ENCODE measurements around the gene BCAS1.
A peak's percentile ranks its signal among the peaks of the same experiment; 100 is the strongest.
"Not testable (repeated sequence)": the region's sequence is repeated elsewhere in the genome, so short reads cannot be mapped to it uniquely, and the experiment has no call there.

The BCAS1 gene

GRCh38 chr20:53939572-53940359 is 130.6 kb downstream of the BCAS1 start:
- DNase-seq = peak; percentile 93

DNA sequence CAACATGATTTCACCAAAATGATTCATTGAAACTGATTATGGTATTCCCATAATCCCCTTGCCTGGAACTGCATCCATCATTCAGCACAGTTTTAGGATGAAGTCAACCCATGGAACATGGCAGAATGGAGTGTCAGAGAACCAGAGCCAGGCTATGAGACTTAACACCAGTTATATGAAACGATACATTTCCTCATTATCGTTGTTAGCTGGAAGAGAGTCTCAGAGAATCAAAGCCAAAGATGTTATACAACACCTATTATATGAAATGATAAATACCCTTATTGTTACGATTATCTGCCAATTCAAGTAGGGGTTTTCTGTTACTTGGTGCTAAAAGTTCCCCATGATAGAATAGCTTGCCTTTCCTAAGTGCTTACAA is 131.2 kb downstream of the BCAS1 start:
- no peak for DNase-seq

DNA sequence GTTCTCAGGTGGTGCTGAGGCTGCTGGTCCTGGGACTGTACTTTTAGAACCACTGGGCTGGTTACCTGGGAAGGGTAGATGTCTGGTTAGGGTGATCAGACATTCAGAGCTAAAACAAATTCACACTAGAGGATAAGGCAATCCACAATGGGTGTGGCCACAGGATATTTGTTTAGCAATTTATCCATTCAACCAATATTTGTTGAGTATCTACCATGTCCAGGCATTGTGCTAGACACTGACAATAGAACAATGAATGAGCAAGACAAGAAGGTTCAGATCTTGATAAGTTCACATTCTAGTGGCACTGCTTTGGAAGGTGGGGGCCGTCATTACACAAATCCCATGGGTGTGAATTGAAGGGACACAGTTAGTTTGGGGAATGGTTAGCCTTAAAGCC is 131.7 kb downstream of the BCAS1 start:
- no peak for DNase-seq

- DNase-seq = no peak
These were observed 132.4 kb downstream of the BCAS1 start for GRCh38 chr20:53937929-53938367.

GRCh38 chr20:53937339-53937741 is 133.1 kb downstream of the BCAS1 start:
- no peak for DNase-seq

DNA sequence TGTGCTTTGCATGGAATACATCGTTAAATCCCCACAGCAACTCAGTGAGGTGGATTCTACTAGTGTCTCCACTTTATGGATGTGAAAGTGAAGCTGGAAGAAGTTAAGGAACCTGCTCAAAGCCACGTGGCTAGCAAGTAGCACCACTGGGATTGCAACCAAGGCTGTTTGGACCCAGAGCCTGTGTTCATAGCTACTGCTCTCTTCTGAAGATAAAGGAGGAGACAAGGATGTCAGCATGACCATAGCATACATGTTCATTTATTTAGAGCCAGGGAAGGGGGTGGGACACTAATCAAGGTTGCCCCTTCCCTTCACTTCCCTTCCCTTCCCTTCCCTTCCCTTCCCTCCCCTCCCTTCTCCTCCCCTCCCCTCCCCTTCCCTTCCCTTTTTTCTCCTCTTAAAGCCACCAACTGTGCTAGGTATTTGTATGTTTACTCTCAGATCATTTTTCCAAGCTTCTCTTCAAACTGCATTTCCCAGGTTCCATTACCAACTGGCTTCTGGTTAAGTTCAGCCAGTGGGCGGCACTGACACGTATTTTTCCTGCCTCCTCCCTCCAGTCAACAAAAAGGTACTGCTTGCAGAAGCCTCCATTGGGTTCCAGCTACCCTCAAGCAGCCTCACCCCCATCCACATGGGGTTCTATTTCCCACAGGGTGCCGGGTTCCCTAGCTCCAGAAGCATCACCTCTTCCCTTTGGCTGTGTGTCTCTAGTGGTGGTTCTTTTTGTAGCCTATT is 134.9 kb downstream of the BCAS1 start:
- no peak for DNase-seq

DNA sequence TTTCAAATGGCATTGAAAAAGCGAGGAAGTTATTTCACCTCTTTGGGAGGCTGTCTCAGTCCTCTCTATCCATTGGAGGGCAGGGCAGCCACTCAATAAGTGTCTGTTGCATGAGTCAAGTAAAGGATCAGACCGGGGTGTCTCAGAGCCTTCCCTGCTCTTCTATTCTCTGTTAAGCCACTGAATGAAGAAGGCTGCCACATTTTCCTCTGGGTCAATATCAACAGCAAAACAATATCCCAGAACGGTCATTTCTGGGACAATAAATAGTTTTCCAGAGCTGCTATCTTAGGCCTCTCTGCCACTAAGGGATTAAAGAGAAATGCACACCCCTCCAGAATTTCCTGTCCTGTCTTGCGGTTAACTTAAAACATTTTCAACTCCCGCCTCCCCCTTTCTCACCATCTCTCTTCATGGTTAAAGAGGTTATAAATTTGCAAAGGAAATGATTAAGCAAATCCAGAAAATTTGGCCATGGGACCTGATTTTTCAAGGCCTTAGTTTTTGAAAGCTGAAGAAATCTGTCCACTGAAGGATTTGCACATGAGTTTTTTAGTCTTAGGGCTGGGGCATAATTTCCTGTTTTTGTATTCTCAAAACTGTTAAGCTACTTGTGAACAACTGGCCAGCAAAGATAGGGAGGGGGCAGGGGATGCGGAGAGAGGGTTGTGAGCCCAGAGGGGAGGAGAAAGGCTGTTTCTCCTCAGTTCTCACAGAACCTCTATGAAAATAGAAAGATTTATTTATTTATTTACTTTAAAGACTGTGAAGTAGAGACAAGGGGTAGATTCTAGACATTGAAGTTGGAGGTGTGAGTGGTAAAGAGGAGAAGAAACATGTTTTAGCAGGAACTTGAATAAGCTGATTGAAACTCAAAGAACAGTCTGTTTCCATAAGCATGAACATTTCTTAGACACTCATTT is 135.7 kb downstream of the BCAS1 start:
- peak; percentile 93 for DNase-seq

GRCh38 chr20:53933232-53933846 is 137.1 kb downstream of the BCAS1 start:
- no peak for DNase-seq

DNA sequence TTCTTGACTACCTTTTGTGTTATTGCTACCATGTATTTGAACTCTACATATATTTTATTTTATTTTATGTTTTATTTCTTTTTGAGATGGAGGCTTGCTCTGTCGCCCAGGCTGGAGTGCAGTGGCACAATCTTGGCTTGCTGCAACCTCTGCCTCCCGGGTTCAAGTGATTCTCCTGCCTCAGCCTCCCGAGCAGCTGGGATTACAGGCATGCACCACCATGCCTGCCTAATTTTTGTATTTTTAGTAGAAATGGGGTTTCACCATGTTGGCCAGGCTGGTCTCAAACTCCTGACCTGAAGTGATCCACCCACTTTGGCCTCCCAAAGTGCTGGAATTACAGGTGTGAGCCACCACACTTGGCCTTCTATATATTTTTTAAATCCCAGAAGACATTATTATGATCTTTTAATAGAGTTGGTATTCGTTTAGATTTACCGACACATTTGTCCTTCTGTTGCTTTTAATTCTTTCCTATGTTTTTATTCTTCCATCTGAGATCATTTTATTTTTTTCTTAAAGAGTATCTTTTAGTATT is 137.7 kb downstream of the BCAS1 start:
- DNase-seq = not testable (repeated sequence)

- DNase-seq = no peak
These were observed 138.8 kb downstream of the BCAS1 start for GRCh38 chr20:53931597-53931996.

GRCh38 chr20:53930651-53931504 is 139.5 kb downstream of the BCAS1 start:
- no peak for DNase-seq

- DNase-seq = no peak
These were observed 140.3 kb downstream of the BCAS1 start for GRCh38 chr20:53929974-53930650.

GRCh38 chr20:53929399-53929798 is 141.0 kb downstream of the BCAS1 start:
- no peak for DNase-seq

DNA sequence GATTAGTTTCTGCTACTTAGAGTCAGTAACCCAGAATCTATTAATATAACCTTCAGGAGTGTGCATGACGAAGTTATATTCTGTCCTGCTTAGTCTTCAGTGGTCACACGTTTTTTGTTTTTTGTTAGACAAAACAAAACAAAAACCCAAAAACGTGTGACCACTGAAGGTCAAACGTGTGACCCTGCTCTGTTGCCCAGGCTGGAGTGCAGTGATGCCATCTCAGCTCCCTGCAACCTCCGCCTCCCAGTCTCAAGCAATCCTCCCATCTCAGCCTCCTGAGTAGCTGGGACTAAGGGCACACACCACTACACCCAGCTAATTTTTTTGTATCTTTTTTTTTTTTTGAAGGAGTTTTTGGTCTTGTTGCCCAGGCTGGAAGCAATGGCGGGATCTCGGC is 142.4 kb downstream of the BCAS1 start:
- DNase-seq = no peak

DNA sequence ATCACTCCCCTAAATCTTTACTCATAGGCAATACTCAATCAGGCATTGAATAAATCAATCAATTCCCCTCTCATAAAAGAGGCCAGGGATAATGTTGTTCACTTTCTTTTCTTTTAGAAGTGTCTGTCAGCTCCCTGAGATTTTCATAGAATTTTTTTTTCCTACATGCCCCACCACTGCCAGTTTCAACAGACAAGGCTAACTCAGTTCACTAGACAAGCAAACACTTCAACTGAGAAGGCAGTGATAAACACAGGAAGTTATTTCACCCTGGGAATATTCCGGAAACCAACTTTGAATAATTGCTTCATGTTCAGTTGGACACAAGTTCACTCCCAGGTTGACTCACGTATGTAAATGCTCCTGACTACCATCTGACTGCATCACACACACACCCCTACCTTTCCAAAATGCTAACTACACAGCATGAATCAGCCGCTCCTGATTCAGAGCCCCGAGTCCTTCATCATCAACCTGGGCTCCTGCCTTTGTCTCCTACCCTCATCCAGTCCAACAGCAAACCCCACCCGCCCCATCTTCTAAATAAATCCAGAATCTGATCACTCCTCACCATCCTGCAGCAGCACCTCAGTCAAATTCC is 143.9 kb downstream of the BCAS1 start:
- DNase-seq = peak; percentile 96

GRCh38 chr20:53925651-53926401 is 144.6 kb downstream of the BCAS1 start:
- DNase-seq = no peak

DNA sequence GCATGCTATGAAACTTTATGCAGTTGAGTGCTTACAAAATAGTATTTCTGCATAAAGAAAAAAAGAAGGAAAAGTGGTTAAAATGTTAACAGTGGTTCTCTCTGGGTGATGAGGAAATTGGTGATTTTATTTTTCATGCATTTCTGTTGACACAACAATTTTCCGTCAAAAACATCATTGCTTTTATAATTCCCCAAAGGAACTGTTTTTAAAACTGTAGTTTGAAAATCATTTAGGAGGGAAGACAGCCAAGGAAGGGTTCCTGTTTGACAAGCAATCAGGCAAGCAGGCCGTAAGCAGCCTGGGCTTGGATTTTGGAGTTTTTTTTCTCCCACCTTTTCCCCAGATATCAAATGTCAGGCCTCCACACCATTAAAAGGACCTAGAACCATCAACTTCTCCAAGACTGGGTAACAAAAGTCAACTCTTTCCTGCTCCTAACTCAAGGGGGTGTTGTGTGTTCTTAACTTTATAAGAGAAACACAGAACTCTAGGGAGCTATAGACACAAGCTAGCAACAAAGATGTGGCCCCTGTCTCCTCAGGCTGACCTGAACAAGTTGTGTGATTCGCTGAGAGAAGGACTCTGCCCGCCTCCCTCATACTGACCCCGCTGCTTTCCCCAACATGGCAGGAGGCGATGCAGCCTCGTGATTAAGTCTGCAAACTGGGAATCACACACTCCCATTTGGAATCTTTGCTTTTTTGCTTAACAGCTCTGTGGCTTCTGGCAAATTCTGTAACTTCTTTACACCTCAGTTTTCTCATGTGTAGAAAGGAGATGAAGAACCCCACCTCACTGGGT is 146.6 kb downstream of the BCAS1 start:
- DNase-seq = no peak

- DNase-seq = no peak
These were observed 147.5 kb downstream of the BCAS1 start for GRCh38 chr20:53922901-53923314.

All from fibroblast of skin of right quadriceps (primary cell).